ENCODE data around the gene GABRD. TPM values are rescaled to one million over a fixed set of nuclear protein-coding genes. Genes with fewer than 3 reads are reported as not detected.

The GABRD gene
- total RNA-seq, 1 donor from 2014 or later, result not detected

DNA sequence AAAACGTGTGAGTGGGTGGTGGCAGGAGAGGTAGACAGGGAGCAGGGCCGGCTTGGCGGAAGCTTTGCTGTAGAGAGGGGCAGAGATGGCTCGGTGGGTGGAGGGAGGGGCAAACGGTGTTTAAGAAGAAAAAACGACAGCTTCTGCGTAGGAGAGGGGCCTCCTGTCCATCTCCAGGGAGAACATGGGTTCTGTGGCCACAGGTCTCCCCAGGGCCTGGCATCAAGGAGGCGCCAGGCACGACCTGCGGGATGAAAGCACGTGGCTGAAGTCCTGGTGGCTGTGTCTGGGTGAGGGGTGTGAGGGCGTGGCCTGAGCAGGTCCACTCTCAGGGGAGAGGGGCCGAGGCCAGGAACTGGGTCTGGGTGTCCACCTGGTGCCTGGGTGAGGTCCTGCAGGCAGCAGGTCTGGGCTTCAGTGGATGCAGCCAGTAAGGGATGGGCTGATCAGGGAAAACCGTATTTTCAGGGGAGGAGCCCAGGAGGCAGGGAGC, 30.1 kb downstream of the GABRD start:
- TF ChIP-seq, protein P1, sequence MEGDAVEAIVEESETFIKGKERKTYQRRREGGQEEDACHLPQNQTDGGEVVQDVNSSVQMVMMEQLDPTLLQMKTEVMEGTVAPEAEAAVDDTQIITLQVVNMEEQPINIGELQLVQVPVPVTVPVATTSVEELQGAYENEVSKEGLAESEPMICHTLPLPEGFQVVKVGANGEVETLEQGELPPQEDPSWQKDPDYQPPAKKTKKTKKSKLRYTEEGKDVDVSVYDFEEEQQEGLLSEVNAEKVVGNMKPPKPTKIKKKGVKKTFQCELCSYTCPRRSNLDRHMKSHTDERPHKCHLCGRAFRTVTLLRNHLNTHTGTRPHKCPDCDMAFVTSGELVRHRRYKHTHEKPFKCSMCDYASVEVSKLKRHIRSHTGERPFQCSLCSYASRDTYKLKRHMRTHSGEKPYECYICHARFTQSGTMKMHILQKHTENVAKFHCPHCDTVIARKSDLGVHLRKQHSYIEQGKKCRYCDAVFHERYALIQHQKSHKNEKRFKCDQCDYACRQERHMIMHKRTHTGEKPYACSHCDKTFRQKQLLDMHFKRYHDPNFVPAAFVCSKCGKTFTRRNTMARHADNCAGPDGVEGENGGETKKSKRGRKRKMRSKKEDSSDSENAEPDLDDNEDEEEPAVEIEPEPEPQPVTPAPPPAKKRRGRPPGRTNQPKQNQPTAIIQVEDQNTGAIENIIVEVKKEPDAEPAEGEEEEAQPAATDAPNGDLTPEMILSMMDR (IDR thresholded peaks at IDR 0.05), result no peak
- peak overlapping the region; percentile 54 to 60 for H3K4me3 ChIP-seq
- intact Hi-C loops (cut with DNase I), result loop anchor here (10.0 kb wide), 1 partner anchor 104 kb away; no protein-coding TSS in a partner anchor

DNA sequence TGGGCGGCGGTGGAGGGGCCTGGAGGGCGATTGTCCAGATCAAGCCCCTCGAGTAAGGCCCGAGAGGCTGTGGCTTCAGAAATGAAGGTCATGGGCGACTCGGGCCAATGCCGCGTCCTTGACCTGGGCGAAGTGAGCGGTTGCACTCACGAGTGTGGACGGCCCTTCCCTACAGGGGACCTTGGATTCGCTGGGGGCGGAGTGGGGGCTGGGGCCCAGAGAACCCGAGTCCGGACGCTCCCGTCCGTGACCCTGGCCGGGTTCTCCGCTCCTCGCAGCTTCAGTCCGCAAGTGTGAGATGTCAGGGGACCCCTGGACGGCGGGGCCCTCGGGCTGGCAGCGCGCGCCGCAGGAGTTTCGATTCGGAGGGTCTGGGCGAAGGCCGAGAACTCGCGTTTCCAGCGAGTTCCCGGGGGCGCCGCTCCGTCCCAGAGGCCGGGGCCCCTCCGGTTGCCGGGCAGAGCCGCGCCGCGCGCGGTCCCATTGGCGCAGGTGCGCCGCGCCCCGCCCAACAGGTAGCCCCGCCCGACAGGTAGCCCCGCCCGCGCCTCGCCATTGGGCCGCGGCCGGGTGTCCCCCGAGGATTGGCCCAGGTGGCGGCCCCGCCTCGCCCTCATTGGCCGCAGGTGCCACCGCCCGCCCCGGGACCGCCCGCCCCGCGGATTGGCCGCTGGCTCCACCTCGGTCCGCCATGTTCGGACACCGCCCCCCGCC, 30.7 kb downstream of the GABRD start, which contains the start of gene PRKCZ:
Gene PRKCZ, plus strand, starts transcription at position 694 of the 714 bp plus-strand sequence. CDS start 220 bp downstream, outside the sequence.
- no peak within 1 kb of the TSS for H3K27ac ChIP-seq
- intact Hi-C loops (cut with DNase I), result loop anchor here (10.0 kb wide), 1 partner anchor 105 kb away; no protein-coding TSS in a partner anchor
- H3K4me1 ChIP-seq, result no peaks in the 10 kb centered on the region
- H3K27me3 ChIP-seq, result peaks cover 13% of the 10 kb centered on the region
- H3K36me3 ChIP-seq, result no peaks in the 10 kb centered on the region
- TF ChIP-seq, protein P1 (IDR thresholded peaks at IDR 0.05), result no peak
- H3K4me3 ChIP-seq, result peak within 1 kb of the TSS; percentile 54 to 60
- DNase-seq (ENCODE audit: low spot score in 2 of 2), result peak; percentile 30 to 74
- H3K9me3 ChIP-seq, result no peaks in the 10 kb centered on the region

More for the DNA sequence above, 30.1 kb downstream of the GABRD start:
- H3K27ac ChIP-seq, result no peak overlapping the region
- no peaks in the 10 kb centered on the region for H3K9me3 ChIP-seq
- no peaks in the 10 kb centered on the region for H3K4me1 ChIP-seq
- DNase-seq (ENCODE audit: low spot score in 2 of 2), result no peak
- H3K36me3 ChIP-seq, result no peaks in the 10 kb centered on the region
- peaks cover 13% of the 10 kb centered on the region for H3K27me3 ChIP-seq

DNA sequence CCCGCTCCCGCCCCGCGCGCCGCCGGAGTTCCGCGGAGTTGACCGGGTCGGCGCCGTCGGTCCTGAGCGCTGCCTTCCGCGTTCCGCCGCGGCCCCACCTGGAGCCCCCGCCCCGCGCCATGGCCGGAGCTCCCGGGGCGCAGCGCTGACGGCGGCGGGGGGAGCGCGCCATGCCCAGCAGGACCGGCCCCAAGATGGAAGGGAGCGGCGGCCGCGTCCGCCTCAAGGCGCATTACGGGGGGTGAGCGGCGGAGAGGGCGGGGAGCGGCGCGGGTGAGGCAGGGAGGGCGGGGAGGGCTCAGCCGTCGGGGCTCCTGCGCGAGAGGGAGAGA, 31.3 kb downstream of the GABRD start:
- Histone ChIP-seq H3K9me3 (no peaks in the 10 kb centered on the region), H3K27me3 (peaks cover 13% of the 10 kb centered on the region), H3K27ac (no peak overlapping the region), H3K4me3 (peak overlapping the region; percentile 54 to 60), H3K36me3 (no peaks in the 10 kb centered on the region), H3K4me1 (no peaks in the 10 kb centered on the region)
- intact Hi-C loops (cut with DNase I), result no loop called here
- DNase-seq (ENCODE audit: low spot score in 2 of 2), result no peak
- TF ChIP-seq, protein P1 (IDR thresholded peaks at IDR 0.05), result no peak

DNA sequence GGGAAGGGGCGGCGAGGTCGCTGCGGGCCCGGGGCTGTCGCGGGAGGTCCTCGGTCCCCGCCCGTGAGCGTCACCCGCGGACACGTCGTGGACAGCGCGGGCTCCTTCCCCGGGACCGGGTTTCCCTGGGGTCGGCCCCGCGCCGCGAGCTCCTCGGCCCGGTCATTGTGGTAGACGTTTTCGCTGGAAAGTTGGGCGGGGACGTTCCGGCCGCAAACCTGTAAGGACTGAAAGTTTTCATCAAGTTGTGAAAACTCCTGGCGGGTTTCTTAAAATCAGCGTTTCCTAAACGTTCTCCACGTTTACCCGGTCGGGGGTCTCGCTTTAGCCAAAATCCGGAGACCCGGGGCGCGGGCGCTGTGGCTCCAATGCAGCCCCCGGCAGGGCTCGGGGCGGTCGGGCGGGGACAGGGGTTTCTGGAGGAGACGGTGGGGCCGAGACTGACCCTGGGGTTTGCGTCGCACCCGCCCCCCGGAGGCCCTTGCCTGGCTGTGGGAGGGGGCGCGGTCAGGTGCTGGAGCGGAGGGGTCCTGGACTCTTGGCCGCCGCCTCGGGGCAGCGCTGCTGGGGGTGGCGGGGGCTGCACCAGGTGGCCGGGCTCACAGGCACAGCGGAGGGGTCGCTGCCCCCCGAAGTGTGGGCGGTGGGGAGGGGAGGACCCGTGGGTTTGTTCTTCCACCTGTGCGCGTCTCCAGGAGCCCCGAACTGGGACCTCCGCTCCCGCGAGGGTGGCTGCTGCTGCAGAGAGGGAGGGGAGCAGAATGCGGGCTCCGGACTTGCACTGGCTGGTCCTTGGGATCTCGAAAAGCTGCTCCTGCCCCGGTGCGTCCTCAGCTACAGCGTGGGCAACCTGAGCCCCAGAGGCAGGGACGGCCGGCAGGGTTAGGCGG, 31.9 kb downstream of the GABRD start:
- Histone ChIP-seq H3K9me3 (no peaks in the 10 kb centered on the region), H3K36me3 (no peaks in the 10 kb centered on the region), H3K4me3 (peak overlapping the region; percentile 54 to 60), H3K27me3 (peaks cover 13% of the 10 kb centered on the region), H3K27ac (no peak overlapping the region), H3K4me1 (no peaks in the 10 kb centered on the region)
- intact Hi-C loops (cut with DNase I), result no loop called here
- TF ChIP-seq, protein P1 (IDR thresholded peaks at IDR 0.05), result no peak
- no peak for DNase-seq (ENCODE audit: low spot score in 2 of 2)

DNA sequence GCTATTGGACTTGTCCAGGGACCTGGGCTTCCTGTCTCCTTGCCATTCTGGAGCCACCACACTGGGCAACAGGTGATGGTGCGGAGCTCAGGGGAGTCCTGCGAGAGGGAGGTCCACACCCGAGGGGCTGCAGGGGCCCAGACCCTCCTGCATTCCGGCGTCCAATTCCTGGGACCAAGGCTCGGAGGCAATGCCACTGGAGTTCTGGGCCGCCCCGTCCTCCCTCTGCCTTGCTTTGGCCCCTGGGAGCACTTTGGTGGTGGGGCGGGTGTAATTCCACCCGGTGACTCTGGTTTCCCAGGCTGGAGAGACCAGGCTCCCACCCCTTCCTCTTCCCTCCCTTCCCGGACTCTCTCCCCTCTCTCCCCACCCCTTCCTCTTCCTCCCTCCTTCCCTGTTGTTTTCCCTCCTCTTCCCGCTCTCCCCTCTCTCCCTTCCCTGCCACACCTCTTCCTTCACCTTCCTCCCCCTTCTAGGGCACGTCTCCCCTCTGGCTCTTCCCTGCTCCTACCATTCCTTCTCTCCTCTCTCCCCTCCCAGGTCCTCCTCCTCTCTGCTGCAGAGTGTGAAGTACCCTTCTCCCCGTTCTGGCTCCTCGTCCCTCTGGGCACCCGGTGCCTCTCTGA, 33.0 kb downstream of the GABRD start:
- Histone ChIP-seq H3K27ac (no peak overlapping the region), H3K4me1 (no peaks in the 10 kb centered on the region), H3K4me3 (no peak overlapping the region), H3K9me3 (no peaks in the 10 kb centered on the region), H3K27me3 (peaks cover 12% of the 10 kb centered on the region), H3K36me3 (no peaks in the 10 kb centered on the region)
- DNase-seq (ENCODE audit: low spot score in 2 of 2), result no peak
- intact Hi-C loops (cut with DNase I), result no loop called here
- TF ChIP-seq, protein P1 (IDR thresholded peaks at IDR 0.05), result no peak

Measured in ascending aorta (tissue), 2 donors.